GM12878 (cell line): ENCODE results near the gene HYCC1.
"Not testable (repeated sequence)": the region's sequence is repeated elsewhere in the genome, so short reads cannot be mapped to it uniquely, and the experiment has no call there.

Source experiments
- GABPA ChIP-seq: IDR thresholded peaks from 2 replicates; pipeline ENCODE4 v1.6.1; 2014; ENCODE audit warnings: antibody characterized with exemption, low read depth, mild to moderate bottlenecking, inconsistent platforms
- POLR2AphosphoS5 ChIP-seq: IDR thresholded peaks from 2 replicates; pipeline ENCODE4 v1.6.1; 2011; ENCODE audit warnings: mild to moderate bottlenecking, low read length, inconsistent platforms

DNA sequence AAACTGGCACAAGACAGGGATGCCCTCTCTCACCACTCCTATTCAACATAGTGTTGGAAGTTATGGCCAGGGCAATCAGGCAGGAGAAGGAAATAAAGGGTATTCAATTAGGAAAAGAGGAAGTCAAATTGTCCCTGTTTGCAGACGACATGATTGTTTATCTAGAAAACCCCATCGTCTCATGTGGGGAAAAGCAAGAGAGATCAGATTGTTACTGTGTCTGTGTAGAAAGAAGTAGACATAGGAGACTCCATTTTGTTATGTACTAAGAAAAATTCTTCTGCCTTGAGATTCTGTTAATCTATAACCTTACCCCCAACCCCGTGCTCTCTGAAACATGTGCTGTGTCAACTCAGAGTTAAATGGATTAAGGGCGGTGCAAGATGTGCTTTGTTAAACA, 25.7 kb upstream of the HYCC1 start:
- not testable (repeated sequence) for TF ChIP-seq GABPA, POLR2AphosphoS5
